IgD-negative memory B cell (primary cell): ENCODE results near the gene RIT1. TPM values are rescaled to one million over a fixed set of nuclear protein-coding genes. Genes with fewer than 3 reads are reported as not detected.
A peak's percentile ranks its signal among the peaks of the same experiment; 100 is the strongest.
"Not testable (repeated sequence)": the region's sequence is repeated elsewhere in the genome, so short reads cannot be mapped to it uniquely, and the experiment has no call there.

Source experiments
- H3K27ac Mint-ChIP-seq, 3 donors: one replicate each; pipeline ENCODE4 v1.8.0; 2020 to 2022; ENCODE audit warnings: mild to moderate bottlenecking in 3 of 3, mixed read lengths in 3 of 3, moderate library complexity in 1 of 3
- H3K27me3 Mint-ChIP-seq: one replicate; pipeline ENCODE4 v1.8.0; 2021; ENCODE audit warnings: mixed read lengths
- H3K36me3 Mint-ChIP-seq: one replicate; pipeline ENCODE4 v1.8.0; 2020; ENCODE audit warnings: mild to moderate bottlenecking, mixed read lengths
- H3K4me1 Mint-ChIP-seq, 3 donors: one replicate each; pipeline ENCODE4 v1.8.0; 2020 to 2022; ENCODE audit warnings: mixed read lengths in 3 of 3, mild to moderate bottlenecking in 1 of 3
- H3K4me3 Mint-ChIP-seq, 4 donors: one replicate each; pipeline ENCODE4 v1.8.0; 2020 to 2022; ENCODE audit warnings: mild to moderate bottlenecking in 4 of 4, mixed read lengths in 4 of 4, moderate library complexity in 3 of 4
- H3K9me3 Mint-ChIP-seq, 3 donors: one replicate each; pipeline ENCODE4 v1.8.0; 2020 to 2021; ENCODE audit warnings: mixed read lengths in 3 of 3, mild to moderate bottlenecking in 1 of 3
- polyA plus RNA-seq: library from polyadenylated mRNA; unstranded; fragments of 300-500 nt; fragmentation: Illumina TruSeq; gene quantifications from one replicate; pipeline ENCODE4 v1.2.3, GENCODE V29; 2021

RIT1 gene
- polyA plus RNA-seq, 1 donor from 2014 or later: 12.7 TPM

DNA sequence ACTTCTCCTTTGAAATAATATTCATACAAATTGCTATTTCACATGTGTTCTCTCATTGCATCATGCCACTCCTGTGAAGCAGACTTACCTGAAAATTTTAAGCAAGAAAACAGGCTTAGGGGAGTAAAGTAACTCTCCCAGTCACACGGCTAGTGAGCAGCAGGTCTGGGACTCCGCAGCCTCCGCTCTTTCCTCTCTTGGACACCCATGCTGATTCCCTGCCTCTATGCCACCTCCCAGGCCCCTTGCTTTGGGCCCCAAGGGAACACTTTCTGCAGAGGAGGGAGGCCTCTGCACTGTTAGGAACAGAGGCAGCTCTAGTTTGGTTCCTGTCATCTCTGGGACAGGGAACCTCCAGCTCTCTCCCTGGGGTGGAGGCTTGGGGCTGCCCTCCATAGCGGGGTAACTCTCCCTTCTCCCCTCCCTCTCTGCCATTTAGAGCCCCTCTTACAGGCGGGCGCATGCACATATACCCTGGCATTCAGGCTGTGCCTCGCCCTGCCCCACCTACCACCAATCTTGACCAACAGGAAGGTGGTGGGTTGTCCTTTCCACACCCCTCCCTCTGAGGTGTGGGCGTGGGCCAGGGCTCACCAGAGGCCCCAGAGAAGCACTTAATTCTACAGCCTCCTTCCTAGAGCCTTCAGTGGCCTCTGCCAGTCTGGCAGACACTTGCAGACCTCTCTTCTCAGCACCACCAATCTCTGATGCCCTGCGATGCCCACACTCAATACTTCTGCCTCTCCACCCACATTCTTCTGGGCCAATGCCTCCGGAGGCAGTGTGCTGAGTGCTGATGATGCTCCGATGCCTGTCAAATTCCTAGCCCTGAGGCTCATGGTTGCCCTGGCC lies 30.1 kb upstream of the RIT1 start, which contains the start of gene RXFP4:
Gene RXFP4 (plus strand): TSS at position 646 of the 852 bp plus-strand sequence. CDS start 72 bp downstream, at position 718.
- Mint-ChIP-seq H3K9me3 (no peaks in the 10 kb centered on the region), H3K4me3 (peak within 1 kb of the TSS in 3 of 4 donors; percentile 64 to 71 (median 67)), H3K4me1 (peaks cover 33 to 56% (median 48%) of the 10 kb centered on the region in 3 donors), H3K27me3 (no peaks in the 10 kb centered on the region), H3K36me3 (peaks cover 3% of the 10 kb centered on the region), H3K27ac (peak within 1 kb of the TSS; percentile 79 to 97 (median 88))

- Mint-ChIP-seq H3K27me3 (no peaks in the 10 kb centered on the region), H3K4me1 (peaks cover 30 to 55% (median 47%) of the 10 kb centered on the region in 3 donors), H3K27ac (peak overlapping the region; percentile 79 to 97 (median 85)), H3K36me3 (peaks cover 3% of the 10 kb centered on the region), H3K4me3 (peak overlapping the region in 3 of 4 donors; percentile 64 to 71 (median 67)), H3K9me3 (no peaks in the 10 kb centered on the region)
Measured at GRCh38 chr1:155940482-155940992, 29.4 kb upstream of the RIT1 start.

DNA sequence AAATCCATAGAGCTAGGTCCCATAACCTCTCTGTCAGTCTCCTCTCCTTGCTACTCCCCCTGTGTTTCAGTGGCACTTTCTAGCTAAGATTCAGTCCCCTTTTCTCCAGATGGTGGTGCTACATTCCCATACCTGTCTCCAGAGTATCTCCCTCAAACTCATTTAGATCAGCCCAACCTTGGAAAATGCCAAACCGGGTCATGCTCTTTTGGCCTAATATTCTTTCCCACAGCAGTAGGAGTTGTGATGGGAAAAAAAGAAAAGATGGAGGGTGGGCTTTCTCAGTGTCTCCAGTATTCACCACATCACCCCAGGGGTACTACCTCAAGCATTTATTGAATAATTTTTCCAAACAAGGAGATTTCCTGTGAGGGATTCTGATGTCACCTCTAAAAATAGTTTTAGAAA lies 27.1 kb upstream of the RIT1 start:
- peaks cover 23 to 37% (median 33%) of the 10 kb centered on the region in 3 donors for H3K4me1 Mint-ChIP-seq
- H3K4me3 Mint-ChIP-seq: peak overlapping the region; percentile 13 to 81 (median 62)
- no peaks in the 10 kb centered on the region for H3K27me3 Mint-ChIP-seq
- peaks cover 2% of the 10 kb centered on the region for H3K36me3 Mint-ChIP-seq
- H3K27ac Mint-ChIP-seq: peak overlapping the region in 2 of 3 donors; percentile 32 to 84
- no peaks in the 10 kb centered on the region for H3K9me3 Mint-ChIP-seq

GRCh38 chr1:155934936-155935590 lies 23.9 kb upstream of the RIT1 start:
- peak overlapping the region in 1 of 3 donors; percentile 31 for H3K27ac Mint-ChIP-seq
- H3K36me3 Mint-ChIP-seq: no peaks in the 10 kb centered on the region
- H3K4me1 Mint-ChIP-seq: peaks cover 8 to 31% (median 23%) of the 10 kb centered on the region in 3 donors
- H3K4me3 Mint-ChIP-seq: peak overlapping the region in 1 of 4 donors; percentile 63
- H3K9me3 Mint-ChIP-seq: no peaks in the 10 kb centered on the region
- H3K27me3 Mint-ChIP-seq: no peaks in the 10 kb centered on the region

DNA sequence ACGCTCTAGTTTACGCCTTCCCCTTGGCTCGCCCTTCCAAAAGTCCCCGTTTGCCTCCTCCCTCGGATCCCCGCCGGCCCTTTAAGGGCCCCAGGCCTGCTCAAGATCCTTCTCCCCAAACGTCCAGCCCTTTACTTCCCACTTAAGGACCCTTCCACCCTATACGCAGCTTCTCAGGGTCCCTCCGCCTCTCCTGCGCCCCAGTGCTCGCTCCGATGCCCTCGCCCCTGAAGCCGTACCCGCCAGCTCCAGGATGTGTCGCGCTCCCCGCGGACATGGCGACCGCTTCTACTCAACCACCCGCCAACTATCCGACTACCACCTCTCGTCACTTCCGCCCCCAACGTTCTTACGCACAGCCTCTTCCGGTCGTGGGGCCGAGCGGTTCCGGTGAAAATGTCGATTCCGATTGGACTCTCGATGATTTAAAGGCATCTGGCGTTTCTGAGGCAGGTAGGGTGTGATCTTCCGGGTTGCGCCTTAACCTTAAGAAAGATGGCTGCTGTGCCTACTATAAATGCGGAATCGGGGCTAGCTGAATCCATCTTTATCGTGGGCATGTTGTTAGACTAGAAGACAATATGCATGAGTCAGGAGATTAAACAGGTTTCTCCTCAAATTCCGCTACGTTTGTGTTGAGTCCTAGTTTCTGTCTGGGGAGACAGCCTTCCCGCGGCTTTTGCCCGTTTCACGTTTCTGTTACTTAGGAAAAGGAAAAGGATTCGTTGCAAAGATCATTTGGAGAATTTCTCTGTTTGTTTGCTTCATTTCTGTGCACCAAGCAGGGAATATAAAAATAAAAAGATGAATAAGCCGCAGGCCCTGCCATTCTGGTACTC lies 23.2 kb upstream of the RIT1 start, which contains the start of gene KHDC4:
Gene KHDC4 (minus strand): TSS at position 317 of the 839 bp plus-strand sequence. CDS start 40 bp downstream, at position 277.
- Mint-ChIP-seq H3K9me3 (no peaks in the 10 kb centered on the region), H3K27ac (peak within 1 kb of the TSS in 2 of 3 donors; percentile 31 to 47), H3K27me3 (no peaks in the 10 kb centered on the region), H3K4me3 (peak within 1 kb of the TSS in 1 of 4 donors; percentile 63), H3K4me1 (peaks cover 7 to 27% (median 19%) of the 10 kb centered on the region in 3 donors), H3K36me3 (no peaks in the 10 kb centered on the region)

DNA sequence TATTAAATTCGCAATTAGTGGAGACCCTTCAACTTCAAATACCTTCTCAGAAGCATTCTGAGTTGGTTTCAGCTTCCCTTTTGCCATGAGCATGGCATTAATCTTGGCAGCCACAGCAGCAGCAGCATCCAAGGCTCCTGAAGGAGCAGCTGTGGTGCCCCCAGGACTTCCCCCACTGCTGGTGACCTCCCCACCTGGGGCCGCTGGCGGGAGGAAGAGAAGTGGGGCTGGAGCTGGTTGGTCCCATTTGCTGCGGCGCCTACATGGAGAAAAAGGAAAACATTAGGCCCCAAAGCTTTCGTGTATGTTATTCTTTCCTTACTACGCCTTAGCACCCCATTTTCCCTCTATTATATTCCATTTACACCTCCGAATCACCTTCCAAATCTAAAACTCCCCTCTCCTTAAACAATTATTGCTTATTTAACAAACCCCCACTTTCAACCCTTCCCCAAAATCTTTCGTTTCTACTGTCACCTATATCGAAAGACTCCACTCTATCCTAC lies 22.5 kb upstream of the RIT1 start:
- Mint-ChIP-seq H3K27me3 (no peaks in the 10 kb centered on the region), H3K4me1 (peaks cover 7 to 29% (median 19%) of the 10 kb centered on the region in 3 donors), H3K36me3 (no peaks in the 10 kb centered on the region), H3K4me3 (no peak overlapping the region), H3K9me3 (no peaks in the 10 kb centered on the region), H3K27ac (no peak overlapping the region)

GRCh38 chr1:155932487-155932886 lies 21.3 kb upstream of the RIT1 start:
- H3K36me3 Mint-ChIP-seq: no peaks in the 10 kb centered on the region
- H3K27ac Mint-ChIP-seq: no peak overlapping the region
- H3K9me3 Mint-ChIP-seq: no peaks in the 10 kb centered on the region

GRCh38 chr1:155932081-155932480 lies 20.9 kb upstream of the RIT1 start:
- Mint-ChIP-seq H3K27me3 (no peaks in the 10 kb centered on the region), H3K4me1 (peaks cover 0 to 22% (median 13%) of the 10 kb centered on the region in 3 donors), H3K27ac (peak overlapping the region in 1 of 3 donors; percentile 33), H3K9me3 (no peaks in the 10 kb centered on the region), H3K36me3 (no peaks in the 10 kb centered on the region), H3K4me3 (peak overlapping the region in 3 of 4 donors; percentile 44 to 77 (median 60))

More at GRCh38 chr1:155932487-155932886, 21.3 kb upstream of the RIT1 start:
- Mint-ChIP-seq H3K4me1 (peaks cover 0 to 22% (median 13%) of the 10 kb centered on the region in 3 donors), H3K4me3 (peak overlapping the region in 3 of 4 donors; percentile 39 to 60 (median 44)), H3K27me3 (no peaks in the 10 kb centered on the region)

GRCh38 chr1:155931332-155932038 lies 20.3 kb upstream of the RIT1 start:
- Mint-ChIP-seq H3K36me3 (no peaks in the 10 kb centered on the region), H3K9me3 (no peaks in the 10 kb centered on the region), H3K4me1 (peaks cover 0 to 22% (median 13%) of the 10 kb centered on the region in 3 donors), H3K27ac (peak overlapping the region in 2 of 3 donors; percentile 33 to 59), H3K4me3 (peak overlapping the region; percentile 44 to 77 (median 70)), H3K27me3 (no peaks in the 10 kb centered on the region)

GRCh38 chr1:155930725-155931124 lies 19.6 kb upstream of the RIT1 start:
- not testable (repeated sequence) for H3K9me3 Mint-ChIP-seq, H3K36me3 Mint-ChIP-seq, H3K27me3 Mint-ChIP-seq
- H3K4me1 Mint-ChIP-seq: peaks cover 0 to 20% (median 11%) of the 10 kb centered on the region in 3 donors
- H3K27ac Mint-ChIP-seq: peak overlapping the region in 2 of 3 donors; percentile 59 to 63
- H3K4me3 Mint-ChIP-seq: peak overlapping the region in 2 of 4 donors; percentile 8 to 39

GRCh38 chr1:155929057-155929456 lies 17.9 kb upstream of the RIT1 start:
- Mint-ChIP-seq H3K4me1 (peaks cover 0 to 21% (median 11%) of the 10 kb centered on the region in 3 donors), H3K9me3 (no peaks in the 10 kb centered on the region), H3K27ac (peak overlapping the region in 1 of 3 donors; percentile 8), H3K27me3 (no peaks in the 10 kb centered on the region), H3K36me3 (no peaks in the 10 kb centered on the region), H3K4me3 (no peak overlapping the region)

DNA sequence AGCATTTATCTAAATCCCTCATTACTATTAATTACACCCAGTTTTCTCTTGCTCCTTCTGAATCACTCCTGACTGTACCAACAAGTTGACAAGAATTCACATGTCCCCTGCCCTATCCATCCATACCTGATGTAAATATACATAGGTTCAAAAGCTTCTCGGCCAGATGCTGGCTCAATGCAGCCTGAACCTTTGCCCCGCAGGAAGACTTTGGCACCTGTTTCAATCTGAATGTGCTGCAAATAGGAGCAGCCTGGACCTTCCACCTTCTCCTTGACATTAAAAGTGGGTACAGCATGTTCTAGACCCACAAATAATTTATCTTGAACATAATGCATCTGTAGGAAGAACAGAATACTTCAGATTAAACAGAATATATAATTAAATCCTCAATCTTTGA lies 14.4 kb upstream of the RIT1 start:
- Mint-ChIP-seq H3K4me1 (peaks cover 1 to 8% (median 5%) of the 10 kb centered on the region in 3 donors), H3K36me3 (no peaks in the 10 kb centered on the region), H3K4me3 (no peak overlapping the region), H3K27ac (no peak overlapping the region), H3K27me3 (no peaks in the 10 kb centered on the region), H3K9me3 (no peaks in the 10 kb centered on the region)

GRCh38 chr1:155920717-155921116 lies 9.6 kb upstream of the RIT1 start:
- Mint-ChIP-seq H3K27me3 (no peaks in the 10 kb centered on the region), H3K9me3 (no peaks in the 10 kb centered on the region), H3K4me1 (peaks cover 0 to 8% (median 1%) of the 10 kb centered on the region in 3 donors), H3K36me3 (peaks cover 3% of the 10 kb centered on the region), H3K27ac (no peak overlapping the region), H3K4me3 (no peak overlapping the region)
